HG03457 (cell line): Measurements from ENCODE around the gene XAGE3.
"Not testable (repeated sequence)": the region's sequence is repeated elsewhere in the genome, so short reads cannot be mapped to it uniquely, and the experiment has no call there.

ENCODE experiments used
- ATAC-seq: cut with Tn5 transposase; IDR thresholded peaks from one replicate; pipeline ENCODE4 v1.9.1; 2021; ENCODE audit warnings: moderate number of reproducible peaks; ENCODE audit not compliant: unreplicated experiment

XAGE3 gene

GRCh38 chrX:52843619-52844018, 24.3 kb downstream of the XAGE3 start:
- not testable (repeated sequence) for ATAC-seq

DNA sequence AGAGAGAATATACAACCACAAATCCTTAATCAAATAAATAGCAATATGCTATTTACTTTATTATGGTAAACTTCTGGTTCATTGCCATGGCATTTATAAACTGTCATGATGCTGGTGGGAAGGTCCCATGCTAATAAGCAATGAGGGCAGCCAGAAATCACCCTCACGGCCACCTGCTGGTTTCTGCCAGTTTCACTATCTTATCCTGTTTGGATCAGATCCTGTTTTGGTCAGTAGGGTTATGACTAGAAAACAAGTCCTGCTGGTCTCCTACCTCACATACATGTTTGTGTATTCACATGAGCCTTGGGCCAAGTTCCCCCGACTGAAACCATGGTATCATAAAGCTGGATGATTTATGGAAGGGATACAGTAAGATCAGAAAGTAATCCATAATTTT, 28.7 kb downstream of the XAGE3 start:
- no peak for ATAC-seq

- no peak for ATAC-seq
Observed at GRCh38 chrX:52830551-52830950, 37.3 kb downstream of the XAGE3 start.

DNA sequence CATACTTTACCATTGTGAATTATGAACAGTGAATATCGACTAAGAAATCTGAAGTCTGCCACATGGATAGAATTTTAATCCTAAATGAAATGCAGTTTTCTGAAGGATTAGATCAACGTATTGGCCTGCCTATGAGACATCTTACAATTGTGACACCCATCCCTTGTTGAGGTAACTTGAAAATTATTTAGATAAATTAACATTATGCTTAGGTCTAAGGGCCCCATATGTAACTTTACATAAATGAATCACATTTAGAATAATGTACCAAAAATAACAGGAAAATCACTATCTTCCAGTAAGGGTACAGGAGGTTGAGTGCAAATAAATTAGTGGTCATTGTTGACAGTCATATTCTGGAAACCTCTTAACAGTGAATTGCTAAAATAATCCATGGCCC, 43.3 kb downstream of the XAGE3 start:
- ATAC-seq, result no peak

DNA sequence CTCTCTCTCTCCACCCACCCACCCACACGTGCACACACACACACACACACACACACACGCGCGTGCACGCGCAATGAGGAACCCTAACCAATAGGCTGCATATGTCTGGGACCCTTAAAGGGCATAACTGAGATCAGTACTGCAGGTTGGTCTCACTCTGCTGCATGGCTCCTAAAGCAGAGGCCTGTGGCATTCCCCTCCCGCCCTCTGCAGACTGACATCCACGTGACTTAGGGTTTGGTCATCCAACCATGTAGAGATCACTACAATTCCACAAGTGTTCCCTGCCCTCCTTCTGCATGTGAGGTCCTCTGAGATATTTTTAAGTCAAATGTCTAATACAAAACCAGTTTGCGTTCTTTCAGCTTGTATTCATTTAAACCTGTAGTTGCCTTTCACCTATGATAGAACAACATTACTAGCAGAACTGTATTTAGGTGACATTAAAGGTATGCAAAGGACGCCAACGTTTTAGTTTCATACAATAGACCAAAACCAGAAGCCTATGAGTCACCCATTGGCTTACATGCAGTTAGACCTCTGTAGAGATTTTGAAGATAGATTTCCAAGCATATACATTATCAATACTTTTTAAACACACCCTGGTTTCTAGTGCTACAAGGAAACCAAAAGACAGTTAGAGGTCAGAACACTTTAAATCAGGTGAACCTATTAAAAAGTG, 46.7 kb downstream of the XAGE3 start:
- no peak for ATAC-seq

GRCh38 chrX:52819788-52820187, 48.1 kb downstream of the XAGE3 start:
- no peak for ATAC-seq
